D721Med (cell line): ENCODE measurements around the gene RNASE1.

Experiments
- DNase-seq: peaks from one replicate; pipeline ENCODE4 v3.0.0; 2011; ENCODE audit warnings: low spot score; ENCODE audit not compliant: insufficient read length
- FAIRE-seq: peaks from 2 replicates; lab custom pipeline; 2011; peaks lifted over from hg19 to GRCh38; lab: Jason Lieb, UNC
- TF ChIP-seq, protein P1 (sequence below): IDR thresholded peaks from 2 replicates; pipeline ENCODE4 v1.5.1; 2012; ENCODE audit warnings: mild to moderate bottlenecking, control low read depth; ENCODE audit not compliant: insufficient read depth; ENCODE audit errors: missing control alignments

Gene RNASE1

DNA sequence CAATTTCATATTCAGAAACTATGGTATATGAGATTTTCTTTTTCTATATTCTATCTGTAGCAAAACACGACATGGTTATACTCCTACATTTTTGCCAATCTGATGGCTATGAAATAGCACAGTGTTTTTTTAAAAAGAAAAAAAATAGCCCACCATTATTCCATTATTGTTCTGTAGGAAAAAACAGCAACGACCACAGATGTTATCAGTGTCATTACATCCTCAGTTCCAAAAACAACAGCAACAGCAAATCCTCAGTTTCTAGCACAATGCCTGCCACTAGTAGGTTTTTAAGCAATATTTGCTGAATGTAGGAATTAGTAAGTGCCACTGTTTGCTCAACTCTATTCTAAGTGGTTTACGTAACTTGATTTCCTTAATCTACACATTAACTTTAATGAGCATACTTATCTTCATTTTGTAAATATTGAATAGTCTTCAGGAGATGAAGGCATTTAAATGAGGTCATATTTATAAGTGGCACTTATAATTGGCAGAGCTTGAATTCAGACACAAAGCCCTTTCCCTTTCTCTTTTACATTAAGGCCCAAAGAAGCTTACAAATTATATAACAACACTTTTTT, 13.3 kb downstream of the RNASE1 start:
- DNase-seq: no peak
- FAIRE-seq: no peak
- TF ChIP-seq, protein P1, sequence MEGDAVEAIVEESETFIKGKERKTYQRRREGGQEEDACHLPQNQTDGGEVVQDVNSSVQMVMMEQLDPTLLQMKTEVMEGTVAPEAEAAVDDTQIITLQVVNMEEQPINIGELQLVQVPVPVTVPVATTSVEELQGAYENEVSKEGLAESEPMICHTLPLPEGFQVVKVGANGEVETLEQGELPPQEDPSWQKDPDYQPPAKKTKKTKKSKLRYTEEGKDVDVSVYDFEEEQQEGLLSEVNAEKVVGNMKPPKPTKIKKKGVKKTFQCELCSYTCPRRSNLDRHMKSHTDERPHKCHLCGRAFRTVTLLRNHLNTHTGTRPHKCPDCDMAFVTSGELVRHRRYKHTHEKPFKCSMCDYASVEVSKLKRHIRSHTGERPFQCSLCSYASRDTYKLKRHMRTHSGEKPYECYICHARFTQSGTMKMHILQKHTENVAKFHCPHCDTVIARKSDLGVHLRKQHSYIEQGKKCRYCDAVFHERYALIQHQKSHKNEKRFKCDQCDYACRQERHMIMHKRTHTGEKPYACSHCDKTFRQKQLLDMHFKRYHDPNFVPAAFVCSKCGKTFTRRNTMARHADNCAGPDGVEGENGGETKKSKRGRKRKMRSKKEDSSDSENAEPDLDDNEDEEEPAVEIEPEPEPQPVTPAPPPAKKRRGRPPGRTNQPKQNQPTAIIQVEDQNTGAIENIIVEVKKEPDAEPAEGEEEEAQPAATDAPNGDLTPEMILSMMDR: no peak

DNA sequence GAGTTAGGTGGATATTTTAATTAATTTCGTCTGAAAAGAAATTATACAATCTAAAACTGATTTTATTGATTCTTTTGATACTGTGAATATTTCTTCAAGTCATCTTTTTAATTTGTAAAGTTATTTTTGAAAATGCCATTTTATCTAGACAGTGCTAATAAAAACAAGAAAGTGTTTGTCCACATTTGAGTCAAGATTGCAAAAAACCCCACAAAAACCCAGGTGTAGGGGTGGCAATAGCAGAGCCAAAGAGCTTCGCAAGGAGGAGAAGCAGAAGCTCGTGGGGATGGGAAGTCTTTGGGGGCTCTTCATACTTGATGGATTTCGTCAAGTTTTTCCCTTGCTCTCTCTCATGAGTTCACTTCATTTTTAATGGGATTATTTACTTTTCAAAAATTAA, 15.6 kb downstream of the RNASE1 start:
- no peak for DNase-seq
- no peak for FAIRE-seq
- TF ChIP-seq, protein P1: no peak

DNA sequence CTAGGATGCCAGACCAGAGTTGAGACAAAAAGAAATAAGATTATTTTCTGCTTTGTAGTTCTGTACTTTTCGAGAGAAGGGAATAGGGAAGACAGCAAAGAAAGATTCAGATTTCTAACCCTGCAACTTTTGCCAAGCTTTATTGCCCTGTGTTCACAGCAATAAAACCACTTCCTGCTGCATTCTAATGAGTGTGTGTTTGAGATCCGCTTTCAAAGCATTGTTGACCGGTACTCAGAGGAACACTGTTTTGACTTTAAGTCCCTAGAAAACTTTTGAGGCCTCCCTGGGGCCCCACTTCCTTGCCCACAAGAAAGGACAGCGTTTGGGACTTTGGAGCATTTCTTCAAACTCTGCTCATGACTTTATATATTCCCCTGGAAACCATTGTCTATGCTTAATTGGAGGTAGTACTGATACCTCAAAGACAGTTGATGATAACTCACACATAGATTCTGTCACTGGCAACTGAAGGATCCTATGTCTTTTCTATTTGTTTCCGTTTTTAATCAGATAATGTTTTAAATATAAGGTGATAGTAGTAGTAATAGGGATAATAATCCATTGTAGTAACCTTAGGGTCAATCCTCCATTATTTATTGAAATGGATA, 20.3 kb downstream of the RNASE1 start:
- TF ChIP-seq, protein P1: no peak
- DNase-seq (no peak), FAIRE-seq (no peak)

DNA sequence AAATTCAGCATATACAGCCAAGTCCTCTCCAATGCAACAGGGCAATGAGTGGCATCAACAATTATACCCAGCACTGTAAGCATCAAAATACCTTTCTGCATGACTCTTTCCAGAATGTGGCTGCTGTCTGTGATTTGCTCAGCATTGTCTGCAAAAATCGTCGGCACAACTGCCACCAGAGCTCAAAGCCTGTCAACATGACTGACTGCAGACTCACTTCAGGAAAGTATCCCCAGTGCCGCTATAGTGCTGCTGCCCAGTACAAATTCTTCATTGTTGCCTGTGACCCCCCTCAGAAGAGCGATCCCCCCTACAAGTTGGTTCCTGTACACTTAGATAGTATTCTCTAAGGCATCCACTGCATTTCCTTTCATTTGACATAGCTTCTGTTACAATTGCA, 20.8 kb downstream of the RNASE1 start:
- TF ChIP-seq, protein P1: no peak
- DNase-seq (no peak), FAIRE-seq (no peak)

DNA sequence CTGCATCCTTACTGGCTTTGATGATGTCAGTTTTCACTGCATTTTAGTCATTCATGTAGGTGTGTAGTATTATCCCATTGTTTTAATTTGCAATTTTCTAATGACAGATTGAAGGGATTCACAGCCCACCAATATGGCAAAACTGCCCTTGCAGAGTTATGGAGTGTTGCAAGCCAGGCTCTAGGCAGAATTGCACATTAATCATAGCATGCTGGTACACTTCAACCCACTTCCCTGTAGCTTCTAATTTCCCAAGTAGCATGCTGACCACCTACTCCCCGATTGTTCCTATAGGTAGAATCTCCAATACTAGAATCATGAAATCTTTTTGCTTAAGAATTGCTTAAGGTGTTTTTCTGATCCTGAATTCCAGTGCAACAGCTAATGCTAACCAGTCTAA, 26.7 kb downstream of the RNASE1 start:
- FAIRE-seq (no peak), DNase-seq (no peak)
- TF ChIP-seq, protein P1: no peak

DNA sequence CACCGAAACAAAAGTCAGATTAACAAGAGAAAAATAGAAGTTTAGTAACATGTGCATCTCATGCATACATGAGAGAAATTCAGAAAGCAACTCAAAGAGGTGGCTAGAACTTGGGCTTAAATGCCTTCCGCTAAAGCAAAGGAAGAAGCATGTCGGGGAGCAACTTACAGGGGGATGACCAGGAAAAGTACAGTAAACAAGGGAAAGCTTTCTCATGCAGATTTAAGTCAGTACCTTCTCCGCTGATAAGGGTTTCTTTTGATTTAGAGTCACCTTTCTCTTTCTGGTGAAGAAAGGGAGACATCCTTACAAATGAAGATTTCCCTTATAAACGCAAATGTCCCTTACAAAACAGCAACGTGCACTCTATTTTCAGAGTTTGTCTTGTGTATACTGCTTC, 27.6 kb downstream of the RNASE1 start:
- DNase-seq: no peak
- no peak for FAIRE-seq
- TF ChIP-seq, protein P1: no peak

DNA sequence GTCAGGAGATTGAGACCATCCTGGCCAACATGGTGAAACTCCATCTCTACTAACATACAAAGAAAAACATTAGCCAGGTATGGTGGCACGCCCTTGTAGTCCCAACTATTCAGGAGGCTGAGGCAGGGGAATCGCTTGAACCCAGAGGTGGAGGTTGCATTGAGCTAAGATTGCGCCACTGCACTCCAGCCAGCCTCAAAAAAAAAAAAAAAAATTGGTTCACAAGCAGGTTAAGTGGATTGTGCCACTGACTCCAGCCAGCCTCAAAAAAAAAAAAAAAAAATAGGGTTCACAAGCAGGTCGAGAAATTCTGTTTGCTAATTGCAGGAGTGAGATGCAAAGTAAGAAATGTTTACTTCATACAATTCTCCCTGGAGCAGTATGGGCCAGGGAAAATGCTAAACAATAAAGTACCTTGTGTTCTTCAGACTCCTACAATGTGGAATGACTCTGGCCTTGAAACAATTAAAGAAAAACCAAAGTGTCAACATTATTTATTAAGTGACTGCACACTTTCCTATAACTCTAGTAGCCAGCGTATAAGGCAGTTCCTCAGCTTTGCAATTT, 28.3 kb downstream of the RNASE1 start:
- FAIRE-seq (no peak), DNase-seq (no peak)
- TF ChIP-seq, protein P1: no peak
